Natural killer cell (primary cell): ENCODE data around the gene MTUS2. TPM values are rescaled to one million over a fixed set of nuclear protein-coding genes. Genes with fewer than 3 reads are reported as not detected.

ENCODE experiments used
- ATAC-seq, 3 donors: fragments of 150-1000 bp in 2 of 3; fragments of 200-7000 bp in 1 of 3; cut with Tn5 transposase; 1 replicate in 1 of 3; 2 replicates in 2 of 3; pipeline ENCODE4 v1.10.0; 2021; ENCODE audit warnings: mild to moderate bottlenecking in 2 of 3, moderate library complexity in 2 of 3
- DNase-seq, 2 donors: peaks; one replicate each; pipeline versions ENCODE4 v3.0.0 to v3.0.0-alpha.2; 2013 to 2021; ENCODE audit warnings: mixed read lengths in 1 of 2
- H3K27ac ChIP-seq: one replicate; pipeline ENCODE4 v1.5.1; 2013; ENCODE audit warnings: mild to moderate bottlenecking, low read length
- H3K27me3 ChIP-seq: one replicate; pipeline ENCODE4 v1.6.1; 2013; ENCODE audit warnings: low read length; ENCODE audit not compliant: control insufficient read depth, insufficient read depth
- H3K36me3 ChIP-seq: one replicate; pipeline ENCODE4 v1.6.1; 2013; ENCODE audit warnings: low read length; ENCODE audit not compliant: control insufficient read depth, insufficient read depth
- H3K4me1 ChIP-seq: one replicate; pipeline ENCODE4 v1.6.1; 2013; ENCODE audit warnings: low read length; ENCODE audit not compliant: control insufficient read depth, insufficient read depth
- H3K4me3 ChIP-seq: one replicate; pipeline ENCODE4 v1.5.1; 2013; ENCODE audit warnings: low read length
- H3K9me3 ChIP-seq: one replicate; pipeline ENCODE4 v1.6.1; 2013; ENCODE audit warnings: low read length; ENCODE audit not compliant: control insufficient read depth, insufficient read depth
- H3K27ac Mint-ChIP-seq, 2 donors: one replicate each; pipeline ENCODE4 v1.8.0; 2022; ENCODE audit warnings: mild to moderate bottlenecking in 2 of 2, mixed read lengths in 2 of 2, moderate library complexity in 1 of 2
- H3K27me3 Mint-ChIP-seq, 2 donors: one replicate each; pipeline ENCODE4 v1.8.0; 2022; ENCODE audit warnings: low read depth in 2 of 2, mixed read lengths in 2 of 2
- H3K36me3 Mint-ChIP-seq: one replicate; pipeline ENCODE4 v1.8.0; 2022; ENCODE audit warnings: mixed read lengths
- H3K4me1 Mint-ChIP-seq, 2 donors: one replicate each; pipeline ENCODE4 v1.8.0; 2022; ENCODE audit warnings: mixed read lengths in 2 of 2
- H3K4me3 Mint-ChIP-seq: one replicate; pipeline ENCODE4 v1.8.0; 2022; ENCODE audit warnings: mild to moderate bottlenecking, moderate library complexity, mixed read lengths
- H3K9me3 Mint-ChIP-seq, 2 donors: one replicate each; pipeline ENCODE4 v1.8.0; 2022; ENCODE audit warnings: mixed read lengths in 2 of 2
- CTCF ChIP-seq: fragments of 200-600 bp; IDR thresholded peaks from one replicate; pipeline ENCODE4 v1.8.0; 2022; ENCODE audit warnings: antibody characterized with exemption
- WGBS: methylation state at CpG from one replicate; pipeline ENCODE4 v1.1.7; 2013; ENCODE audit warnings: missing lambda C conversion rate; ENCODE audit not compliant: insufficient coverage; 5-methylcytosine and 5-hydroxymethylcytosine counted together
- intact Hi-C: fragments of 100-400 bp; cut with micrococcal nuclease; formaldehyde crosslinking; loops from one replicate; pipeline ENCODE4 v1.14.2; 2022
- total RNA-seq, 4 donors: library from RNA; stranded (reverse); fragments of 120-200 nt in 1 of 4; gene quantifications; one replicate each; pipeline versions ENCODE4 v1.2.3 to v1.2.4, GENCODE V29; 2013 to 2022

The MTUS2 gene
- total RNA-seq, 3 donors from 2014 or later (not counting 1 experiment from before 2014, with no cell fraction given): not detected

- H3K27ac Mint-ChIP-seq: no peak overlapping the region
- peaks cover 0 to 2% of the 10 kb centered on the region in 2 donors for H3K27me3 Mint-ChIP-seq
- no peaks in the 10 kb centered on the region for H3K36me3 Mint-ChIP-seq
- 61% methylated on average over 4 of the region's 4 CpGs for WGBS
- Histone ChIP-seq H3K4me1 (no peaks in the 10 kb centered on the region), H3K36me3 (no peaks in the 10 kb centered on the region), H3K4me3 (no peak overlapping the region), H3K27ac (no peak overlapping the region), H3K9me3 (peaks cover 5% of the 10 kb centered on the region), H3K27me3 (no peaks in the 10 kb centered on the region)
- no peak for DNase-seq
- no peak overlapping the region for H3K4me3 Mint-ChIP-seq
- peaks cover 5 to 11% of the 10 kb centered on the region in 2 donors for H3K9me3 Mint-ChIP-seq
- no peak for ATAC-seq
- no peak for TF ChIP-seq CTCF
- H3K4me1 Mint-ChIP-seq: no peaks in the 10 kb centered on the region
- intact Hi-C loops: no loop called here
These were observed 440.5 kb downstream of the MTUS2 start for GRCh38 chr13:29260684-29261083.

GRCh38 chr13:29266261-29266660 is 446.1 kb downstream of the MTUS2 start:
- no peak for TF ChIP-seq CTCF
- no peaks in the 10 kb centered on the region for H3K4me1 ChIP-seq
- WGBS: no CpG with 5 or more reads among the region's 2 CpGs
- no peaks in the 10 kb centered on the region for H3K27me3 ChIP-seq
- DNase-seq: peak in 1 of 2 donors; percentile 2
- Mint-ChIP-seq H3K27me3 (no peaks in the 10 kb centered on the region), H3K4me3 (no peak overlapping the region), H3K9me3 (peaks cover 5 to 14% of the 10 kb centered on the region in 2 donors), H3K27ac (no peak overlapping the region), H3K36me3 (no peaks in the 10 kb centered on the region), H3K4me1 (no peaks in the 10 kb centered on the region)
- ATAC-seq: no peak
- no peaks in the 10 kb centered on the region for H3K36me3 ChIP-seq
- no peak overlapping the region for H3K27ac ChIP-seq
- H3K4me3 ChIP-seq: no peak overlapping the region
- intact Hi-C loops: no loop called here
- peaks cover 5% of the 10 kb centered on the region for H3K9me3 ChIP-seq

GRCh38 chr13:29266756-29267733 is 446.9 kb downstream of the MTUS2 start:
- Histone ChIP-seq H3K4me3 (no peak overlapping the region), H3K4me1 (no peaks in the 10 kb centered on the region), H3K36me3 (no peaks in the 10 kb centered on the region), H3K27ac (no peak overlapping the region), H3K27me3 (no peaks in the 10 kb centered on the region), H3K9me3 (peaks cover 5% of the 10 kb centered on the region)
- H3K4me3 Mint-ChIP-seq: no peak overlapping the region
- H3K9me3 Mint-ChIP-seq: peaks cover 5 to 16% of the 10 kb centered on the region in 2 donors
- no peak for DNase-seq
- no peak for TF ChIP-seq CTCF
- H3K36me3 Mint-ChIP-seq: no peaks in the 10 kb centered on the region
- intact Hi-C loops: no loop called here
- H3K27ac Mint-ChIP-seq: no peak overlapping the region
- H3K27me3 Mint-ChIP-seq: no peaks in the 10 kb centered on the region
- no peak for ATAC-seq
- 86% methylated on average over 10 of the region's 11 CpGs for WGBS
- no peaks in the 10 kb centered on the region for H3K4me1 Mint-ChIP-seq
